Fibroblast of skin of back (primary cell): ENCODE data around the gene STRN4.

Experiments used
- DNase-seq: peaks from one replicate; pipeline ENCODE4 v3.0.0-alpha.2; 2013

STRN4 gene

GRCh38 chr19:46725036-46725820 lies 21.0 kb downstream of the STRN4 start:
- no peak for DNase-seq

GRCh38 chr19:46724468-46724867 lies 21.8 kb downstream of the STRN4 start:
- no peak for DNase-seq

GRCh38 chr19:46723471-46723870 lies 22.8 kb downstream of the STRN4 start:
- no peak for DNase-seq

- DNase-seq, result no peak
Observed at GRCh38 chr19:46723023-46723461, 23.2 kb downstream of the STRN4 start.

GRCh38 chr19:46722421-46723022 lies 23.7 kb downstream of the STRN4 start:
- no peak for DNase-seq

GRCh38 chr19:46722004-46722380 lies 24.3 kb downstream of the STRN4 start:
- no peak for DNase-seq

- no peak for DNase-seq
Observed at GRCh38 chr19:46721269-46722003, 24.8 kb downstream of the STRN4 start.

GRCh38 chr19:46720503-46721239 lies 25.6 kb downstream of the STRN4 start:
- no peak for DNase-seq

GRCh38 chr19:46719629-46720502 lies 26.4 kb downstream of the STRN4 start:
- no peak for DNase-seq

- DNase-seq, result no peak
Observed at GRCh38 chr19:46718934-46719622, 27.2 kb downstream of the STRN4 start.

- DNase-seq, result no peak
Observed at GRCh38 chr19:46718157-46718933, 27.9 kb downstream of the STRN4 start.

GRCh38 chr19:46717716-46718143 lies 28.5 kb downstream of the STRN4 start:
- no peak for DNase-seq

GRCh38 chr19:46717034-46717715 lies 29.1 kb downstream of the STRN4 start, which contains the start of gene PRKD2:
Gene PRKD2 (minus strand): TSS chr19:46717114. CDS start chr19:46716370, 744 bp downstream.
- DNase-seq, result peak; percentile 83

- no peak for DNase-seq
Observed at GRCh38 chr19:46716672-46717033, 29.6 kb downstream of the STRN4 start.

GRCh38 chr19:46715975-46716671 lies 30.1 kb downstream of the STRN4 start:
- no peak for DNase-seq

GRCh38 chr19:46715620-46715974 lies 30.7 kb downstream of the STRN4 start:
- DNase-seq, result no peak

- no peak for DNase-seq
Observed at GRCh38 chr19:46714444-46715106, 31.7 kb downstream of the STRN4 start.

GRCh38 chr19:46713781-46714443 lies 32.3 kb downstream of the STRN4 start:
- peak; percentile 70 for DNase-seq
